ENCODE measurements around the gene SREK1IP1. TPM values are rescaled to one million over a fixed set of nuclear protein-coding genes. Genes with fewer than 3 reads are reported as not detected.

Gene SREK1IP1
- total and polyA plus RNA-seq, 2 of the 13 experiments (the other 11 are each of a cell fraction or from before 2014, with no cell fraction given): 3.1 to 16.5 TPM

DNA sequence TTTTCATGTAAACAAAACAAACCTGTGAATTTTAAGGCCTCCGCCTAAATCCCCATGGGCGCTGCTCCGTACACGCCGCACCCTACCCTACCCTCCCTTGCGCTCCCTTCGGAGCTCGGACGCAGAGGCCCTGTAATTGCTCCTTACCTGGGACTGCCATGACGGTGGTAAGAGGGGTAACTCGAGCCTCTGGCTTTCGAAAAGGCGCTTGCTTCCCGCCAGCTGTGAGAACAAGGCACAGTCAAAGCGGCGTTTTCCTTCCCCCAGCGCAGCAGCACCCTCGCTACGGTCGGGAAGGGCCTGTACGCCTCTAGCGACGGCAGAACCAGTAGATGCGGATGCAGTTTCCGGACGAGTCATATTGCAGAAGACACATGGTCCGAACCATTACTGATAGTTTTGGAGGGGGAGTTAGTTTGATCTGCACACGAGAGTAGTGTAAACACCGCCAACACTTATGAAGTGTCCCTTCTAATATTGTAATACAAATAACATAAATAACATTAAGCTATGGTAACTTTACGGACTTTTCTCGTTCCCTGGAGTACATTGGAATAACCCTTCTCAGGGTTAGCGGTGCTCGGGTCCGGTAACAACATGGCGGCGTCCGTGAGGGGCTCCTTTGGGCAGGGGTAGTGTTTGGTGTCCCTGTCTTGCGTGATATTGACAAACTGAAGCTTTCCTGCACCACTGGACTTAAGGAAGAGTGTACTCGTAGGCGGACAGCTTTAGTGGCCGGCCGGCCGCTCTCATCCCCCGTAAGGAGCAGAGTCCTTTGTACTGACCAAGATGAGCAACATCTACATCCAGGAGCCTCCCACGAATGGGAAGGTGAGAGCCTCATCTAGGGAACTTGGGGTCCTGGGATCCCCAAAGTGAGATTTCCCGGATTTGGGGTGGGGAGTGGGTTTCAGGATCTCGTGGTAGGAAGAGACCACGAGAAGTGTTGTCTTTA is at the start of gene SREK1IP1, which contains the start of gene CWC27 (continued):
- TF ChIP-seq, protein P1, sequence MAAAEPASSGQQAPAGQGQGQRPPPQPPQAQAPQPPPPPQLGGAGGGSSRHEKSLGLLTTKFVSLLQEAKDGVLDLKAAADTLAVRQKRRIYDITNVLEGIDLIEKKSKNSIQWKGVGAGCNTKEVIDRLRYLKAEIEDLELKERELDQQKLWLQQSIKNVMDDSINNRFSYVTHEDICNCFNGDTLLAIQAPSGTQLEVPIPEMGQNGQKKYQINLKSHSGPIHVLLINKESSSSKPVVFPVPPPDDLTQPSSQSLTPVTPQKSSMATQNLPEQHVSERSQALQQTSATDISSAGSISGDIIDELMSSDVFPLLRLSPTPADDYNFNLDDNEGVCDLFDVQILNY (CRISPR knock-in tag; conservative IDR thresholded peaks at IDR 0.05): peak; percentile 92; the same call in 1 of the 2 replicates
- TF ChIP-seq ATF7 (IDR thresholded peaks at IDR 0.05): peak; percentile 78
- no peak for TF ChIP-seq ATF7 (CRISPR knock-in tag; IDR thresholded peaks at IDR 0.05)
- peak; percentile 75; the same call in 1 of the 2 replicates for TF ChIP-seq SMAD3 (CRISPR knock-in tag; IDR thresholded peaks at IDR 0.05)
- TF ChIP-seq PAF1 (CRISPR knock-in tag; IDR thresholded peaks at IDR 0.05): no peak
- no peak for TF ChIP-seq MEIS1 (CRISPR knock-in tag; IDR thresholded peaks at IDR 0.05; ENCODE audit: borderline replicate concordance)
- TF ChIP-seq ADNP (CRISPR knock-in tag; IDR thresholded peaks at IDR 0.05): no peak
- no peak; the same call in 1 of the 2 replicates for TF ChIP-seq ZKSCAN8 (CRISPR knock-in tag; IDR thresholded peaks at IDR 0.05; ENCODE audit: borderline replicate concordance)
- TF ChIP-seq KDM4B (CRISPR knock-in tag; IDR thresholded peaks at IDR 0.05): peak; percentile 72; the same call in 1 of the 2 replicates
- TF ChIP-seq ZNF33B (CRISPR knock-in tag; IDR thresholded peaks at IDR 0.05): peak; percentile 55; the same call in 1 of the 2 replicates
- no peak for TF ChIP-seq PLRG1 (conservative IDR thresholded peaks at IDR 0.05)
- TF ChIP-seq, protein P2, sequence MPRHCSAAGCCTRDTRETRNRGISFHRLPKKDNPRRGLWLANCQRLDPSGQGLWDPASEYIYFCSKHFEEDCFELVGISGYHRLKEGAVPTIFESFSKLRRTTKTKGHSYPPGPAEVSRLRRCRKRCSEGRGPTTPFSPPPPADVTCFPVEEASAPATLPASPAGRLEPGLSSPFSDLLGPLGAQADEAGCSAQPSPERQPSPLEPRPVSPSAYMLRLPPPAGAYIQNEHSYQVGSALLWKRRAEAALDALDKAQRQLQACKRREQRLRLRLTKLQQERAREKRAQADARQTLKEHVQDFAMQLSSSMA (CRISPR knock-in tag; IDR thresholded peaks at IDR 0.05): 0 out of 2 replicates have a peak, but pooled peaks have one; percentile 46
- TF ChIP-seq ZNF878 (CRISPR knock-in tag; IDR thresholded peaks at IDR 0.05): no peak
- TF ChIP-seq, protein P3, sequence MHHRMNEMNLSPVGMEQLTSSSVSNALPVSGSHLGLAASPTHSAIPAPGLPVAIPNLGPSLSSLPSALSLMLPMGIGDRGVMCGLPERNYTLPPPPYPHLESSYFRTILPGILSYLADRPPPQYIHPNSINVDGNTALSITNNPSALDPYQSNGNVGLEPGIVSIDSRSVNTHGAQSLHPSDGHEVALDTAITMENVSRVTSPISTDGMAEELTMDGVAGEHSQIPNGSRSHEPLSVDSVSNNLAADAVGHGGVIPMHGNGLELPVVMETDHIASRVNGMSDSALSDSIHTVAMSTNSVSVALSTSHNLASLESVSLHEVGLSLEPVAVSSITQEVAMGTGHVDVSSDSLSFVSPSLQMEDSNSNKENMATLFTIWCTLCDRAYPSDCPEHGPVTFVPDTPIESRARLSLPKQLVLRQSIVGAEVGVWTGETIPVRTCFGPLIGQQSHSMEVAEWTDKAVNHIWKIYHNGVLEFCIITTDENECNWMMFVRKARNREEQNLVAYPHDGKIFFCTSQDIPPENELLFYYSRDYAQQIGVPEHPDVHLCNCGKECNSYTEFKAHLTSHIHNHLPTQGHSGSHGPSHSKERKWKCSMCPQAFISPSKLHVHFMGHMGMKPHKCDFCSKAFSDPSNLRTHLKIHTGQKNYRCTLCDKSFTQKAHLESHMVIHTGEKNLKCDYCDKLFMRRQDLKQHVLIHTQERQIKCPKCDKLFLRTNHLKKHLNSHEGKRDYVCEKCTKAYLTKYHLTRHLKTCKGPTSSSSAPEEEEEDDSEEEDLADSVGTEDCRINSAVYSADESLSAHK (CRISPR knock-in tag; IDR thresholded peaks at IDR 0.05; ENCODE audit: borderline replicate concordance): no peak
- 0 out of 2 replicates have a peak, but pooled peaks have one; percentile 39 for TF ChIP-seq ZNF335 (CRISPR knock-in tag; IDR thresholded peaks at IDR 0.05)
- TF ChIP-seq GPN1 (CRISPR knock-in tag; IDR thresholded peaks at IDR 0.05; ENCODE audit: borderline replicate concordance): no peak
- no peak for TF ChIP-seq NFIB (CRISPR knock-in tag; IDR thresholded peaks at IDR 0.05; ENCODE audit: borderline replicate concordance)
- TF ChIP-seq WIZ (CRISPR knock-in tag; IDR thresholded peaks at IDR 0.05): 0 out of 2 replicates have a peak, but pooled peaks have one; percentile 41
- peak; percentile 61 for TF ChIP-seq ZNF652 (CRISPR knock-in tag; IDR thresholded peaks at IDR 0.05; ENCODE audit: borderline replicate concordance, low read depth)
- peak; percentile 14; the same call in 1 of the 2 replicates for TF ChIP-seq NCOA2 (CRISPR knock-in tag; IDR thresholded peaks at IDR 0.05)
- no peak for TF ChIP-seq SP1 (IDR thresholded peaks at IDR 0.05)
- peak; percentile 66; the same call in 1 of the 2 replicates for TF ChIP-seq SP1 (CRISPR knock-in tag; IDR thresholded peaks at IDR 0.05)
- TF ChIP-seq BRD4 (CRISPR knock-in tag; IDR thresholded peaks at IDR 0.05): peak; percentile 31; the same call in 1 of the 2 replicates
